Measurements from ENCODE around the gene KLK1. TPM values are rescaled to one million over a fixed set of nuclear protein-coding genes. Genes with fewer than 3 reads are reported as not detected.

The KLK1 gene
- total RNA-seq, 1 experiment from 2014 or later, result not detected

GRCh38 chr19:50803633-50804419 is 19.8 kb downstream of the KLK1 start:
- peaks cover 37% of the 10 kb centered on the region for H3K4me1 Mint-ChIP-seq (ENCODE audit: low read depth, unreplicated experiment)

GRCh38 chr19:50801107-50801506 is 22.5 kb downstream of the KLK1 start:
- intact Hi-C loops (cut with micrococcal nuclease; ENCODE audit: unreplicated experiment), result loop anchor here (5.0 to 10.0 kb wide), 2 partner anchors 214 to 296 kb away; partner anchors contain the start of gene KLK10
- Mint-ChIP-seq H3K4me1 (ENCODE audit: low read depth, unreplicated experiment) (peaks cover 37% of the 10 kb centered on the region), H3K9me3 (ENCODE audit: low read depth, unreplicated experiment) (no peaks in the 10 kb centered on the region), H3K36me3 (ENCODE audit: insufficient read depth, unreplicated experiment) (peaks cover 86% of the 10 kb centered on the region), H3K27ac (ENCODE audit: unreplicated experiment) (peak overlapping the region; percentile 27), H3K27me3 (ENCODE audit: unreplicated experiment) (no peaks in the 10 kb centered on the region), H3K4me3 (ENCODE audit: low read depth, unreplicated experiment) (peak overlapping the region; percentile 39)
- TF ChIP-seq, protein P1, sequence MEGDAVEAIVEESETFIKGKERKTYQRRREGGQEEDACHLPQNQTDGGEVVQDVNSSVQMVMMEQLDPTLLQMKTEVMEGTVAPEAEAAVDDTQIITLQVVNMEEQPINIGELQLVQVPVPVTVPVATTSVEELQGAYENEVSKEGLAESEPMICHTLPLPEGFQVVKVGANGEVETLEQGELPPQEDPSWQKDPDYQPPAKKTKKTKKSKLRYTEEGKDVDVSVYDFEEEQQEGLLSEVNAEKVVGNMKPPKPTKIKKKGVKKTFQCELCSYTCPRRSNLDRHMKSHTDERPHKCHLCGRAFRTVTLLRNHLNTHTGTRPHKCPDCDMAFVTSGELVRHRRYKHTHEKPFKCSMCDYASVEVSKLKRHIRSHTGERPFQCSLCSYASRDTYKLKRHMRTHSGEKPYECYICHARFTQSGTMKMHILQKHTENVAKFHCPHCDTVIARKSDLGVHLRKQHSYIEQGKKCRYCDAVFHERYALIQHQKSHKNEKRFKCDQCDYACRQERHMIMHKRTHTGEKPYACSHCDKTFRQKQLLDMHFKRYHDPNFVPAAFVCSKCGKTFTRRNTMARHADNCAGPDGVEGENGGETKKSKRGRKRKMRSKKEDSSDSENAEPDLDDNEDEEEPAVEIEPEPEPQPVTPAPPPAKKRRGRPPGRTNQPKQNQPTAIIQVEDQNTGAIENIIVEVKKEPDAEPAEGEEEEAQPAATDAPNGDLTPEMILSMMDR (IDR thresholded peaks at IDR 0.05; ENCODE audit: unreplicated experiment), result no peak
- CTCF ChIA-PET, result no interaction called here
- no TSS peak for BruUV-seq (replicated peaks)
- DNase-seq, result no peak

More at GRCh38 chr19:50803633-50804419, 19.8 kb downstream of the KLK1 start:
- peak overlapping the region; percentile 98 for H3K27ac Mint-ChIP-seq (ENCODE audit: unreplicated experiment)
- H3K4me3 Mint-ChIP-seq (ENCODE audit: low read depth, unreplicated experiment), result peak overlapping the region; percentile 85
- H3K36me3 Mint-ChIP-seq (ENCODE audit: insufficient read depth, unreplicated experiment), result peaks cover 64% of the 10 kb centered on the region
- TF ChIP-seq, protein P1 (IDR thresholded peaks at IDR 0.05; ENCODE audit: unreplicated experiment), result no peak
- BruUV-seq (replicated peaks), result TSS peak; percentile 77
- H3K9me3 Mint-ChIP-seq (ENCODE audit: low read depth, unreplicated experiment), result no peaks in the 10 kb centered on the region
- CTCF ChIA-PET, result interaction anchor here (0.5 to 1.8 kb wide), 4 partner anchors 91 to 929 kb away, joined by 3 to 8 read pairs (median 4); no protein-coding TSS in a partner anchor
- DNase-seq, result no peak
- intact Hi-C loops (cut with micrococcal nuclease; ENCODE audit: unreplicated experiment), result loop anchor here (5.0 to 10.0 kb wide), 2 partner anchors 211 to 293 kb away; partner anchors contain the start of gene KLK10
- H3K27me3 Mint-ChIP-seq (ENCODE audit: unreplicated experiment), result peaks cover 18% of the 10 kb centered on the region

DNA sequence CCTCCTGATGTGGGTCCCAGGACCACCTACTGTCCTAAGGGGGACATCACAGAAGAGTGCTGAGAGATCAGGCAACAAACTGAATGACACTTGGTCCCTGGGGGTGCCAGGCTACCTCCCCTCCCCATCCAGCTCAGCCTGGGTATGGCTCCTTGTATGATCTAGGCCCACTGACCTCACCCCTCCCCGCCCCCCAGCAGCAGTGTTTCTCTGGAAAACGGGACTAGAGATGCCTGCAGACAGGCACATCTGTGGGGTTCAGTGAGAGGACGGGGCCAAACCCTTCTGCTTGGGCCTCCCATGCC is 24.1 kb downstream of the KLK1 start:
- Mint-ChIP-seq H3K9me3 (ENCODE audit: low read depth, unreplicated experiment) (no peaks in the 10 kb centered on the region), H3K4me1 (ENCODE audit: low read depth, unreplicated experiment) (peaks cover 32% of the 10 kb centered on the region), H3K4me3 (ENCODE audit: low read depth, unreplicated experiment) (no peak overlapping the region), H3K36me3 (ENCODE audit: insufficient read depth, unreplicated experiment) (peaks cover 92% of the 10 kb centered on the region), H3K27ac (ENCODE audit: unreplicated experiment) (no peak overlapping the region), H3K27me3 (ENCODE audit: unreplicated experiment) (no peaks in the 10 kb centered on the region)
- DNase-seq, result no peak
- intact Hi-C loops (cut with micrococcal nuclease; ENCODE audit: unreplicated experiment), result no loop called here
- CTCF ChIA-PET, result no interaction called here
- BruUV-seq (replicated peaks), result no TSS peak
- TF ChIP-seq, protein P1 (IDR thresholded peaks at IDR 0.05; ENCODE audit: unreplicated experiment), result no peak

GRCh38 chr19:50798659-50799546 is 24.7 kb downstream of the KLK1 start:
- H3K9me3 Mint-ChIP-seq (ENCODE audit: low read depth, unreplicated experiment), result no peaks in the 10 kb centered on the region
- H3K27ac Mint-ChIP-seq (ENCODE audit: unreplicated experiment), result no peak overlapping the region
- H3K4me3 Mint-ChIP-seq (ENCODE audit: low read depth, unreplicated experiment), result no peak overlapping the region
- DNase-seq, result no peak
- no peaks in the 10 kb centered on the region for H3K27me3 Mint-ChIP-seq (ENCODE audit: unreplicated experiment)
- H3K36me3 Mint-ChIP-seq (ENCODE audit: insufficient read depth, unreplicated experiment), result peaks cover 92% of the 10 kb centered on the region
- TF ChIP-seq, protein P1 (IDR thresholded peaks at IDR 0.05; ENCODE audit: unreplicated experiment), result no peak
- H3K4me1 Mint-ChIP-seq (ENCODE audit: low read depth, unreplicated experiment), result peaks cover 30% of the 10 kb centered on the region
- BruUV-seq (replicated peaks), result no TSS peak
- intact Hi-C loops (cut with micrococcal nuclease; ENCODE audit: unreplicated experiment), result no loop called here
- CTCF ChIA-PET, result no interaction called here

Measured in Calu3 (cell line).